ENCODE results near the gene NSG1. TPM values are rescaled to one million over a fixed set of nuclear protein-coding genes. Genes with fewer than 3 reads are reported as not detected.
A peak's percentile ranks its signal among the peaks of the same experiment; 100 is the strongest.

NSG1 gene
- total and polyA plus RNA-seq, 2 of the 4 experiments (the other 2 are of a cell fraction): 0.72 to 1.6 TPM

DNA sequence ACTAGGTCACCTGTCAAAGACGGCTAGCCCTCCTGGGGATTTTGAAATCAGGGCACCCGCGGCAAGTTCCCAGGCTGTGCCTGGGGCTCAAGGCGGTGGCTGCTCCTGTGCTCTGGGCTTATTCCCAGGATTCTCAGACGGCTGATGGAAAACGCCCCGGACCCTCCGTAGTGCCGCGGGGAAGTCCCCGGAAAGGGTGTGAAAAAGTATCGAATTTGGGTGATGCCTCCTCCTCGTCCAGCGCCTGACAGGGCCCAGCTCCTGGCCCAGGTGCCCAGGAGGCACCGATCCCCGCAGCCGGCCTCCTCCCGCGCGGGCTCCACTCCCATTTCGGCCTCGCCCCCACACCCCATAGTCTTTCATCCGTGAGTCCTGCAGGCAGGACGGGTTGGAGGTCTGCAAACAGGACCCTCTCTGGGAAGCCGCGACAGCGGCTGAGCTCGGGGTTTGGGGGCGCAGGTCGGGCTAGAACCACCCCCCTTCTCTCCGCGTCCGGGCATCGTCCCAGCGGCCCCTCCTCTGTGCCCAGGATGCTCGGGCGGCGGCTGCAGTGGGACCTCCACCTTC is 1.1 kb upstream of the NSG1 start:
- H2BK5ac ChIP-seq (ENCODE audit: low read depth, low read length, poor library complexity, severe bottlenecking): no peak overlapping the region
- H4K20me1 ChIP-seq (ENCODE audit: insufficient read depth, low read length): no peaks in the 10 kb centered on the region; the same call in 1 of the 2 replicates
- H3K79me1 ChIP-seq (ENCODE audit: low read depth in 1 of 2, low read length in 2 of 2): no peaks in the 10 kb centered on the region
- H3K9me3 ChIP-seq (ENCODE audit: control insufficient read depth, insufficient read depth, low read length): no peaks in the 10 kb centered on the region
- peaks cover 4% of the 10 kb centered on the region; the same call in 1 of the 2 replicates for H3K4me1 ChIP-seq (ENCODE audit: control insufficient read depth, insufficient read depth, low read length)
- ChIA-PET CTCF (no interaction called here), POLR2A (ENCODE audit: unreplicated experiment) (no interaction called here)
- no peak overlapping the region for H4K91ac ChIP-seq (ENCODE audit: insufficient read depth, low read depth, low read length)
- dilution Hi-C loops (cut with HindIII; ENCODE audit: low sequenced_read_pairs, unreplicated experiment): no loop called here
- no peak overlapping the region for H3K23ac ChIP-seq (ENCODE audit: low read depth, low read length)
- H3K4ac ChIP-seq (ENCODE audit: low read depth, low read length): no peak overlapping the region
- no peak overlapping the region for H4K8ac ChIP-seq (ENCODE audit: low read depth in 2 of 2, low read length in 2 of 2)
- H2BK20ac ChIP-seq (ENCODE audit: low read depth, low read length): no peak overlapping the region
- peak overlapping the region; percentile 8; the same call in 1 of the 2 replicates for H3K4me2 ChIP-seq (ENCODE audit: low read depth, low read length)
- no peak overlapping the region for H3K14ac ChIP-seq (replicated peaks; ENCODE audit: low read depth, low read length)
- no peak overlapping the region for H3K9ac ChIP-seq (ENCODE audit: low read depth, low read length)
- no peaks in the 10 kb centered on the region for H3K9me1 ChIP-seq (ENCODE audit: insufficient read depth, low read length)
- ATAC-seq (ENCODE audit: low read depth) (no peak), DNase-seq (no peak)
- no peak overlapping the region for H2BK15ac ChIP-seq (ENCODE audit: low read depth, low read length)
- intact Hi-C loops (cut with micrococcal nuclease): no loop called here
- H2AK9ac ChIP-seq (replicated peaks; ENCODE audit: low read depth, low read length, poor library complexity): no peak overlapping the region
- no peak overlapping the region for H2BK120ac ChIP-seq (ENCODE audit: low read depth, low read length)
- H3K36me3 ChIP-seq (ENCODE audit: control insufficient read depth, insufficient read depth, low read length): no peaks in the 10 kb centered on the region
- no peak overlapping the region for H4K5ac ChIP-seq (ENCODE audit: low read depth, low read length)
- in situ Hi-C loops (cut with MboI; ENCODE audit: low sequenced_read_pairs): no loop called here
- TF ChIP-seq RCOR1 (IDR thresholded peaks at IDR 0.05; ENCODE audit: insufficient replicate concordance, low read length) (no peak), POLR2A (IDR thresholded peaks at IDR 0.05; ENCODE audit: low read depth, low read length) (no peak), NFE2L2 (IDR thresholded peaks at IDR 0.05; ENCODE audit: low read depth, low read length) (no peak), CEBPB (IDR thresholded peaks at IDR 0.05; ENCODE audit: low read depth, low read length) (no peak), FOS (IDR thresholded peaks at IDR 0.05; ENCODE audit: low read depth, low read length) (no peak)
- TF ChIP-seq, protein P1, sequence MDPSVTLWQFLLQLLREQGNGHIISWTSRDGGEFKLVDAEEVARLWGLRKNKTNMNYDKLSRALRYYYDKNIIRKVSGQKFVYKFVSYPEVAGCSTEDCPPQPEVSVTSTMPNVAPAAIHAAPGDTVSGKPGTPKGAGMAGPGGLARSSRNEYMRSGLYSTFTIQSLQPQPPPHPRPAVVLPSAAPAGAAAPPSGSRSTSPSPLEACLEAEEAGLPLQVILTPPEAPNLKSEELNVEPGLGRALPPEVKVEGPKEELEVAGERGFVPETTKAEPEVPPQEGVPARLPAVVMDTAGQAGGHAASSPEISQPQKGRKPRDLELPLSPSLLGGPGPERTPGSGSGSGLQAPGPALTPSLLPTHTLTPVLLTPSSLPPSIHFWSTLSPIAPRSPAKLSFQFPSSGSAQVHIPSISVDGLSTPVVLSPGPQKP (IDR thresholded peaks at IDR 0.05; ENCODE audit: borderline replicate concordance, low read depth, low read length): no peak
- 11% methylated on average over 3 of the region's 38 CpGs; no CpG with 5 or more reads in 1 of the 2 experiments for WGBS, 2 experiments (ENCODE audit: extremely low coverage in 2 of 2, insufficient read length in 1 of 2)
- no peak overlapping the region for H2AK5ac ChIP-seq (ENCODE audit: low read depth, low read length)
- no peak overlapping the region for H3K27ac ChIP-seq (ENCODE audit: insufficient read depth, low read length)
- H3K56ac ChIP-seq (ENCODE audit: extremely low read depth, insufficient read depth, low read length): no peak overlapping the region
- H3K27me3 ChIP-seq (ENCODE audit: control insufficient read depth, insufficient read depth, low read length): peaks cover 80% of the 10 kb centered on the region
- BruUV-seq (replicated peaks): no TSS peak
- peak overlapping the region; percentile 85 for H2AFZ ChIP-seq (replicated peaks; ENCODE audit: low read length, poor library complexity)
- H3K4me3 ChIP-seq (ENCODE audit: insufficient read depth, low read depth, low read length): no peak overlapping the region; the same call in 1 of the 2 replicates
- H3K18ac ChIP-seq (ENCODE audit: low read depth, low read length): no peak overlapping the region
